ENCODE results near the gene GPR17.

Gene GPR17

DNA sequence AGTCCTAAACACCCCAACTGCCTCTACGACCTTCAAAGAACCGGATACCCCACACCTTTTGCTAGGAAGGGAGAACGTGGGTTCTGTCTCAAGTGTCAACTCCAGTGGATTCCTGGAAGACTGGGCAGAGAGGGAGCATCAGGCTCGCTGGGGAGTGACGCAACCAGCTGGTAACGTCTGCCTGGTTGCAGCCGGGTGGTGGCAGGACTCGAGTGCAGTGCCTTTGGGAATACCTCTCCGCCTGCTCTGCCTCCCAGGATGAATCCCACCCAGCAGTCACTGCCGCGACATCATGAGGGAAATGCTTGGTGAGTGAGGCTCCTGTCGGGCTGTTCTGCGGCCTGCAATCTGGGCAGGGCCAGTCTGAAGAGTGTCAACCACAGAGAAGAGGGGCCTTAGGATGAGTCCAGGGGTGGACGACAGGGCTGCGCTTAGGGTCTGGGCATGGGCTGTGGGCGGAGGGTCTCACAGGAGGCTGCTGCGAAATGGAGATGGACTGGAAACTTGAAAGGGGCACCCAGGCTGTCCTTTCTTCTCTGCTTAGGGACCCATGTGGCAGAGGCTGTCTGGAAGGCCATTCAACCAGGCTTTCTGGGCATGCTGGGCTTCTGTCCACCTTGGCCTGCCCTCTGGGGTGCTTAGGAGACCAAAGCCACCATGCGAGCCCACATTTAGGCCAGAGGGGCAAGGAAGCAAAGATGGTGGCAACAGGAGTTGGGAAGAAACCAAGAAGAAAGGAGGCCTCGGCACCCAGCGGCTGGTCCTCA is 12.9 kb downstream of the GPR17 start:
- no peak for TF ChIP-seq CTCF (IDR thresholded peaks at IDR 0.05)

DNA sequence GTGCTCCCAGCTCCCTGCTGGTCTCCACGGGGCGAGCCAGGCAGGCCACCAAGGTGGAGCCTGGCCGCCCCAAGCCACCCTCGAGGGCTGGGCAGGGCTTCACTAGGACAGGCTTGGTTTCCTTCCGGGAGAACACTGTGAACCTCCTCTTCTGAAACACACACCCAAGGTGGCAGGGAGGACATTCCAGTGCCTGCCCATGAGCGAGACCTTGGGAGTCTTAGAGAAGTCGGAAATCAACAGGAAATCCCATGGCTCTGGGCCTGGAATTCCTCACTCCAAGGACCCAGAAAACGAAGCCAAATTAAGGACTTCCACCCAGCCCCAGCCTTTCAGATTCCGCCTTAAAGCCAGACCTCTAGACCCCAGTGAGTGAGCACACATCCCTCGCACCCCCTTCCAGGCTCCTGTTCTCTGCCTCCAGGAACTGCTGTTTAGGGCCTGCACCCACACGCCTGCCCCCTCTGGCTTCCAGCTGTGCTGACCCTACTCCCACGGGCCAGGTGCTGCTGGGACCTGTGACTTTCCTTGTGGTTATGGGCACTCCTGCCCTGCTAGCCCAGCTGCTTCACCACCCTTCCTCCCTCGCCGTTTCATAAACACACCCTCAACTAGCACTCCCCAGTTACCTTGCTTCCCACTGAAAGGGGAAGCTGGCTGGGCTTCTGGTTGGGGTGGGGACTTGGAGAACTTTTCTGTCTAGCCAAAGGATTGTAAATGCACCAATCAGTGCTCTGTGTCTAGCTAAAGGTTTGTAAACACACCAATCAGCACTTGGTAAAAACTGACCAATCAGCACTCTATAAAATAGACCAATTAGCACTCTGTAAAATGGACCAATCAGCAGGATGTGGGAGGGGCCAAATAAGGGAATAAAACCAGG is 13.7 kb downstream of the GPR17 start:
- no peak for TF ChIP-seq CTCF (IDR thresholded peaks at IDR 0.05)

DNA sequence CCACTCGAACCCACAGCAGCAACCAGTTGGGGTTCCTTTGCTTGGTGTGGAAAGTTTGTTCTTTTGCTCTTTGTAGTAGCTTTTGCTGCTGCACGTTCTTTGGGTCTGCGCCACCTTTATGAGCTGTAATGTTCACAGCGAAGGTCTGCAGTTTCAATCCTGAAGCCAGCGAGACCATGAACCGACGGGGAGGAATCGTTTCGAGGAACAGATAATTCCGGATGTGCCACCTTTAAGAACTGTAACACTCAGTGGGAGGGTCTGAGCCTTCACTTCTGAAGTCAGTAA is 14.3 kb downstream of the GPR17 start:
- TF ChIP-seq CTCF (IDR thresholded peaks at IDR 0.05): no peak

GRCh38 chr2:127661072-127661649 is 15.2 kb downstream of the GPR17 start:
- TF ChIP-seq CTCF (IDR thresholded peaks at IDR 0.05): no peak

DNA sequence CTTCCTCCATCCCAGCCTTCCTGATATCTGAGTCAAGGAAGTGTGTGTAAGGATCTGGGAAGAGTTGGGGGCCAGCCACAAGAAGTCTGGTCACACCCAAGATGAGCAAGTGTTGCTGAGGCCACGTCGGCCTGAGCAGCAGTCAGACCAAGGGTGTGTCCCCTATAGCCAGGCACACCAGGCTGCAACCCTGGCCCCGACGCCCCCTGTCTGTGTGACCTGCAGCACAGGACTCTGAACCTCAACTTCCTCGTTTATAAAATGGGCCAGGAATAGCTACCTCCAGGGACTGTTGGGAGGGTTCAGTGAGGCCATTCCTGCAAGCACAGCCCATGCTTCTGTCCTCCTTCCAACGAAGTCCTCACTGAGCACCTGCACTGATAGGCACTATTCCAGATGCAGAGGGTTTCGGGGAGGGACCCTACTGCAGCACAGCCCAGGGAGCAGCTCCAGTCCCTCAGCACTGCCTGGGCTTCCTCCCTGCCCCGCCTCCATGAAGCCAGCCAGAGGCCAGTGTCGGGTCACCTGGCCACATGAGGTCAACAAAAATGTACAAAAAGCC is 16.1 kb downstream of the GPR17 start:
- TF ChIP-seq CTCF (IDR thresholded peaks at IDR 0.05): no peak

GRCh38 chr2:127662937-127663565 is 17.1 kb downstream of the GPR17 start:
- TF ChIP-seq CTCF (IDR thresholded peaks at IDR 0.05): no peak

- no peak for TF ChIP-seq CTCF (IDR thresholded peaks at IDR 0.05)
These were observed 17.7 kb downstream of the GPR17 start for GRCh38 chr2:127663566-127664064.

All from LNCAP (cell line).